Stimulated activated CD8-positive, alpha-beta memory T cell treated with anti-CD3 and anti-CD28 coated beads, Interleukin-15, amount 100 ng/mL, for 1 hour (primary cell): Measurements from ENCODE around the gene TM7SF3.
"Not testable (repeated sequence)": the region's sequence is repeated elsewhere in the genome, so short reads cannot be mapped to it uniquely, and the experiment has no call there.

Experiments
- DNase-seq: peaks from one replicate; pipeline ENCODE4 v3.0.0-alpha.2; 2020; ENCODE audit warnings: low read depth

TM7SF3 gene

GRCh38 chr12:27014085-27014858 lies at the start of gene TM7SF3:
Gene TM7SF3 (minus strand): TSS chr12:27014384. CDS start chr12:27014168, 216 bp downstream.
- peak; percentile 88 for DNase-seq

GRCh38 chr12:27063250-27063851 lies 49.2 kb upstream of the TM7SF3 start:
- no peak for DNase-seq

- DNase-seq: no peak
These were observed 47.1 kb upstream of the TM7SF3 start for GRCh38 chr12:27061317-27061716.

GRCh38 chr12:27060740-27061139 lies 46.6 kb upstream of the TM7SF3 start:
- no peak for DNase-seq

- no peak for DNase-seq
These were observed 43.4 kb upstream of the TM7SF3 start for GRCh38 chr12:27057543-27057942.

GRCh38 chr12:27055966-27056365 lies 41.8 kb upstream of the TM7SF3 start:
- DNase-seq: no peak

GRCh38 chr12:27052742-27053141 lies 38.6 kb upstream of the TM7SF3 start:
- no peak for DNase-seq

- DNase-seq: no peak
These were observed 38.0 kb upstream of the TM7SF3 start for GRCh38 chr12:27052176-27052575.

- no peak for DNase-seq
These were observed 34.9 kb upstream of the TM7SF3 start for GRCh38 chr12:27048822-27049752.

- not testable (repeated sequence) for DNase-seq
These were observed 27.8 kb upstream of the TM7SF3 start for GRCh38 chr12:27042018-27042417.

- not testable (repeated sequence) for DNase-seq
These were observed 26.5 kb upstream of the TM7SF3 start for GRCh38 chr12:27040637-27041036.

GRCh38 chr12:27034607-27035293 lies 20.6 kb upstream of the TM7SF3 start:
- DNase-seq: no peak

GRCh38 chr12:27032679-27033078 lies 18.5 kb upstream of the TM7SF3 start:
- DNase-seq: no peak

- DNase-seq: no peak
These were observed 17.3 kb upstream of the TM7SF3 start for GRCh38 chr12:27031531-27031930.

- no peak for DNase-seq
These were observed 12.1 kb upstream of the TM7SF3 start for GRCh38 chr12:27026257-27026656.

GRCh38 chr12:27025116-27025515 lies 10.9 kb upstream of the TM7SF3 start:
- no peak for DNase-seq

- no peak for DNase-seq
These were observed 10.1 kb upstream of the TM7SF3 start for GRCh38 chr12:27024291-27024690.

- no peak for DNase-seq
These were observed 6.6 kb upstream of the TM7SF3 start for GRCh38 chr12:27020761-27021160.

- no peak for DNase-seq
These were observed 3.9 kb upstream of the TM7SF3 start for GRCh38 chr12:27018037-27018436.

- not testable (repeated sequence) for DNase-seq
These were observed 3.1 kb upstream of the TM7SF3 start for GRCh38 chr12:27017163-27017823.

GRCh38 chr12:27015730-27016076 lies 1.5 kb upstream of the TM7SF3 start:
- no peak for DNase-seq
